Liver (tissue), 3 donors: ENCODE data around the gene UNC79.

Experiments used
- CTCF ChIP-seq: fragments of 150-350 bp; IDR thresholded peaks from 2 replicates; pipeline ENCODE4 v1.5.1; 2017; ENCODE audit warnings: improper control_type of control experiment, low read depth, low read length; ENCODE audit not compliant: missing input control
- EGR1 ChIP-seq, 2 donors: IDR thresholded peaks; 2 replicates each; pipeline ENCODE4 v1.6.1; 2016 to 2018; ENCODE audit warnings: antibody characterized with exemption in 2 of 2, low read depth in 2 of 2
- FOXA2 ChIP-seq: IDR thresholded peaks from 2 replicates; pipeline ENCODE4 v1.6.1; 2016; ENCODE audit warnings: antibody characterized with exemption
- JUND ChIP-seq, 2 donors: IDR thresholded peaks; 2 replicates each; pipeline ENCODE4 v1.6.1; 2016; ENCODE audit warnings: antibody characterized with exemption in 2 of 2
- RAD21 ChIP-seq, 2 donors: IDR thresholded peaks; 2 replicates each; pipeline ENCODE4 v1.6.1; 2016; ENCODE audit warnings: antibody characterized with exemption in 2 of 2, mild to moderate bottlenecking in 2 of 2
- REST ChIP-seq: IDR thresholded peaks from 2 replicates; pipeline ENCODE4 v1.6.1; 2016; ENCODE audit warnings: antibody characterized with exemption, mild to moderate bottlenecking
- RXRA ChIP-seq, 2 donors: IDR thresholded peaks; 2 replicates each; pipeline ENCODE4 v1.6.1; 2017 to 2018; ENCODE audit warnings: antibody characterized with exemption in 2 of 2, mild to moderate bottlenecking in 1 of 2
- YY1 ChIP-seq: IDR thresholded peaks from 2 replicates; pipeline ENCODE4 v1.6.1; 2016; ENCODE audit warnings: antibody characterized with exemption, mild to moderate bottlenecking
- TF ChIP-seq, protein P1 (sequence below): IDR thresholded peaks from 2 replicates; pipeline ENCODE4 v1.6.1; 2016; ENCODE audit warnings: antibody characterized with exemption
- TF ChIP-seq, protein P2 (sequence below): IDR thresholded peaks from 2 replicates; pipeline ENCODE4 v1.6.1; 2016; ENCODE audit warnings: antibody characterized with exemption
- donor health status: healthy.
- donor health status: healthy.

DNA sequence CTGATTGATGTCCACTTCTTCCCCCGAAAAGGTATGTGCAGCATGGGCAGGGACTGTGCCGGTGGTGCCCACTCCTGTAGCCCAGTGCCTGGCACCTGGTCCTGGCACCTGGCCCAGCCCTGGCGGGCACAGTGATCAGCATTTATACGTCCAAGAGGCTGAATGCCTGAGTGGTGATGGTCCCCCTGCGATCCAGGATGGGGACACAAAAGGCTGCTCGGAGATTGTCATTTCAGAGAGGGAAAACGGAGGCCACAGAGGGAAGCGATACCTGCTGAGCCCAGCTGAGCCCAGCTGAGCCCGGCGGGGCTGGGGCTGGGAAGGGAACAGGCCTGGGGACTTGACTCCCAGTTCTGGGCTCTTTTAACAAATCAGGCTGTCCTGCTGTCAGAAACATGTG lies 301.8 kb downstream of the UNC79 start:
- TF ChIP-seq CTCF (no peak), RXRA (IDR thresholded peaks at IDR 0.05) (no peak), FOXA2 (no peak), EGR1 (IDR thresholded peaks at IDR 0.05; ENCODE audit: low read depth in 2 of 2) (no peak), RAD21 (IDR thresholded peaks at IDR 0.05) (no peak), JUND (IDR thresholded peaks at IDR 0.05) (no peak), YY1 (no peak), REST (no peak)
- TF ChIP-seq, protein P1, sequence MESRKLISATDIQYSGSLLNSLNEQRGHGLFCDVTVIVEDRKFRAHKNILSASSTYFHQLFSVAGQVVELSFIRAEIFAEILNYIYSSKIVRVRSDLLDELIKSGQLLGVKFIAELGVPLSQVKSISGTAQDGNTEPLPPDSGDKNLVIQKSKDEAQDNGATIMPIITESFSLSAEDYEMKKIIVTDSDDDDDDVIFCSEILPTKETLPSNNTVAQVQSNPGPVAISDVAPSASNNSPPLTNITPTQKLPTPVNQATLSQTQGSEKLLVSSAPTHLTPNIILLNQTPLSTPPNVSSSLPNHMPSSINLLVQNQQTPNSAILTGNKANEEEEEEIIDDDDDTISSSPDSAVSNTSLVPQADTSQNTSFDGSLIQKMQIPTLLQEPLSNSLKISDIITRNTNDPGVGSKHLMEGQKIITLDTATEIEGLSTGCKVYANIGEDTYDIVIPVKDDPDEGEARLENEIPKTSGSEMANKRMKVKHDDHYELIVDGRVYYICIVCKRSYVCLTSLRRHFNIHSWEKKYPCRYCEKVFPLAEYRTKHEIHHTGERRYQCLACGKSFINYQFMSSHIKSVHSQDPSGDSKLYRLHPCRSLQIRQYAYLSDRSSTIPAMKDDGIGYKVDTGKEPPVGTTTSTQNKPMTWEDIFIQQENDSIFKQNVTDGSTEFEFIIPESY = no peak
- TF ChIP-seq, protein P2, sequence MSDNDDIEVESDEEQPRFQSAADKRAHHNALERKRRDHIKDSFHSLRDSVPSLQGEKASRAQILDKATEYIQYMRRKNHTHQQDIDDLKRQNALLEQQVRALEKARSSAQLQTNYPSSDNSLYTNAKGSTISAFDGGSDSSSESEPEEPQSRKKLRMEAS = no peak
